Testis (tissue), 2 donors: Measurements from ENCODE around the gene PLCB3.
"Not testable (repeated sequence)": the region's sequence is repeated elsewhere in the genome, so short reads cannot be mapped to it uniquely, and the experiment has no call there.

ENCODE experiments used
- CTCF ChIP-seq, 3 experiments: fragments of 450-650 bp in 2 of 3; fragments of 200-600 bp in 1 of 3; sonication (generic) in 1 of 3; IDR thresholded peaks; one replicate each; pipeline ENCODE4 v1.5.1; 2016 to 2019; ENCODE audit warnings: antibody characterized with exemption in 3 of 3, mild to moderate bottlenecking in 2 of 3, moderate library complexity in 1 of 3
- POLR2A ChIP-seq: fragments of 450-650 bp; IDR thresholded peaks from one replicate; pipeline ENCODE4 v1.6.1; 2017; ENCODE audit warnings: antibody characterized with exemption, mild to moderate bottlenecking, moderate library complexity

GRCh38 chr11:64246621-64246870 lies 4.8 kb upstream of the PLCB3 start:
- TF ChIP-seq CTCF (IDR thresholded peaks at IDR 0.05); POLR2A: not testable (repeated sequence)
